ENCODE measurements around the gene DENND1A. TPM values are rescaled to one million over a fixed set of nuclear protein-coding genes. Genes with fewer than 3 reads are reported as not detected.

DENND1A gene
- total RNA-seq, 1 donor from 2014 or later: 37.3 TPM

DNA sequence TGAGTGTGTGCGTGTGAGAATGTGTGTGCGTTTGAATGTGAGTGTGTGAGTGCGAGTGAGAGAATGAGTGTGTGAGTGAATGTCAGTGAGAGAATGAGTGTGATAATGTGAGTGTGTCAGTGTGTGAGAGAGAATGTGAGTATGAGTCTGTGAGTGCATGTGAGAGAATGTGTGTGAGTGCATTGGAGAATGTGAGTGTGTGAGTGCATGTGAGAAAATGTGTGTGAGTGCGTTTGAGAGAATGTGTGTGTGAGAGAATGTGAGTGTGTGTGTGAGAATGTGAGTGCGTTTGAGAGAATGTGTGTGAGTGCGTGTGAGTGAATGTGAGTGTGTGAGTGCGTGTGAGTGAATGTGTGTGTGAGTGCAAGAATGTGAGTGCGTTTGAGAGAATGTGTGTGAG is 42.7 kb upstream of the DENND1A start:
- Histone ChIP-seq H3K9me3 (no peaks in the 10 kb centered on the region), H3K36me3 (no peaks in the 10 kb centered on the region), H3K27me3 (no peaks in the 10 kb centered on the region), H3K4me1 (no peaks in the 10 kb centered on the region), H3K27ac (no peak overlapping the region), H3K4me3 (no peak overlapping the region)
- intact Hi-C loops (cut with DNase I): no loop called here
- TF ChIP-seq CTCF (IDR thresholded peaks at IDR 0.05): no peak
- no peak for DNase-seq (ENCODE audit: low spot score in 2 of 2)

GRCh38 chr9:123967323-123967722 is 37.4 kb upstream of the DENND1A start:
- no peak for TF ChIP-seq CTCF (IDR thresholded peaks at IDR 0.05)
- no peak overlapping the region for H3K4me3 ChIP-seq
- intact Hi-C loops (cut with DNase I): no loop called here

GRCh38 chr9:123965801-123966686 is 36.1 kb upstream of the DENND1A start:
- no peaks in the 10 kb centered on the region for H3K9me3 ChIP-seq
- no peak overlapping the region for H3K27ac ChIP-seq
- no peak for DNase-seq (ENCODE audit: low spot score in 2 of 2)
- H3K4me3 ChIP-seq: no peak overlapping the region
- no peaks in the 10 kb centered on the region for H3K4me1 ChIP-seq
- no peaks in the 10 kb centered on the region for H3K27me3 ChIP-seq
- no peaks in the 10 kb centered on the region for H3K36me3 ChIP-seq
- no peak for TF ChIP-seq CTCF (IDR thresholded peaks at IDR 0.05)
- intact Hi-C loops (cut with DNase I): no loop called here

More at GRCh38 chr9:123967323-123967722, 37.4 kb upstream of the DENND1A start:
- Histone ChIP-seq H3K27ac (no peak overlapping the region), H3K4me1 (no peaks in the 10 kb centered on the region), H3K9me3 (no peaks in the 10 kb centered on the region), H3K27me3 (no peaks in the 10 kb centered on the region), H3K36me3 (no peaks in the 10 kb centered on the region)
- no peak for DNase-seq (ENCODE audit: low spot score in 2 of 2)

DNA sequence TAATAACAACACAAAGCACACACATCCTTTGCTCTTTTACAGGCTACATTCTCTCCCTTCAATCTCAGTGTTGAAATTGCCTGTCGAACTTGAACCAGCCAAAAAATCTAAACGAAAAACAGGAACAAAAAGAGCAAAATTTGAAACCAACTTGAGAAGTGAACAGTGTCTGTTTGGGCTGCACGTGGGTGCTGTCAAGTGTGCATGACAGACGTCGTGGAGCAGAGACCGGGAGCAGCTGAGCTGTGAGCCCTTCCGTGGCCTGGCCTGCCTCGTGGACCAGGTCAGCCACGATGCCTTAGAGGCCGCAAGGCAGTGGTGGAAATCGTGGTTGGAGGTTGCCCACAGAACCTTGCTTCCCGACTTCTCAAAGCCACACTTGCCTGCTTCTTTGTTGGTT is 34.8 kb upstream of the DENND1A start:
- no peak for DNase-seq (ENCODE audit: low spot score in 2 of 2)
- Histone ChIP-seq H3K9me3 (no peaks in the 10 kb centered on the region), H3K27ac (no peak overlapping the region), H3K27me3 (no peaks in the 10 kb centered on the region), H3K4me3 (no peak overlapping the region), H3K4me1 (no peaks in the 10 kb centered on the region), H3K36me3 (no peaks in the 10 kb centered on the region)
- TF ChIP-seq CTCF (IDR thresholded peaks at IDR 0.05): no peak
- intact Hi-C loops (cut with DNase I): no loop called here

- TF ChIP-seq CTCF (IDR thresholded peaks at IDR 0.05): no peak
- DNase-seq (ENCODE audit: low spot score in 2 of 2): no peak
- intact Hi-C loops (cut with DNase I): no loop called here
- H3K4me1 ChIP-seq: no peaks in the 10 kb centered on the region
- no peak overlapping the region for H3K4me3 ChIP-seq
- no peaks in the 10 kb centered on the region for H3K27me3 ChIP-seq
- H3K9me3 ChIP-seq: no peaks in the 10 kb centered on the region
- H3K27ac ChIP-seq: no peak overlapping the region
- no peaks in the 10 kb centered on the region for H3K36me3 ChIP-seq
These were observed 31.0 kb upstream of the DENND1A start for GRCh38 chr9:123960965-123961364.

Measured in ascending aorta (tissue), 2 donors.